GM18907 (cell line): ENCODE data around the gene NTN1.

Experiments used
- ATAC-seq: cut with Tn5 transposase; IDR thresholded peaks from one replicate; pipeline ENCODE4 v1.9.1; 2021; ENCODE audit warnings: mild to moderate bottlenecking, moderate library complexity; ENCODE audit not compliant: unreplicated experiment

NTN1 gene

DNA sequence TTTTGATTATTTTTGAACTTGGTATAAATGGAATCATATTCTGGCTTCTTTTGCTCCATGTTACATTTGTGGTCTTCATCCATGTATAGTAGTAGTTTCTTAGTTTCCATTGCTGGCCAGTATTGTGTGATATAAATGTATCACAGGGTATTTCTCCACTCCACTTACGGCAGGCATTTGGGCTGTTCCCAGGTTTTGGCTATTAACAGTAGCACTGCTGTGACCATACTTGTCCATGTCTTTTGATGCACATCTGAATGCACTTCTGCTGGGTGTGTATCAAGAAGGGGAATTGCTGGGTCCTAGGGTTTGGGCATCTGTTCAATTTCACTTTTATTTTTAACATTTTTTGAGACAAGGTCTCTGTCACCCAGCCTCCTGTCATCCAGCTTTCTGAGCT is 13.9 kb downstream of the NTN1 start:
- no peak for ATAC-seq

DNA sequence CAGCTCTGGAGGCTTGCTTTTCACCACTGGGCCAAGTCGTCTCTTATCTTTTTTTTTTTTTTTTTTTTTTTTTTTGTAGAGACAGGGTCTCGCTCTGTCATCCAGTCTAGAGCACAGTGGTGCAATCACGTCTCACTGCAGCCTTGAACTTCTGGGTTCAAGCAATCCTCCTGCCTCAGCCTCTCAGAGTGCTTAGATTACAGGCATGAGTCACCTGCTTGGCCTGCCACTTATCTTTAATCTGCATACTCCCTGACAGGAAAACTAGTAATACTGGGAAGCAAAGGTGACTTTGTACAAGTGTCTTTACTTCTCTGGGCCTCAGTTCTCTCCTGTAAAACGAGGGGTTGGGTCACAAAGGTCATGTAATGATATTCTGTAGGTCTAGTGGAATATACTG is 15.0 kb downstream of the NTN1 start:
- no peak for ATAC-seq

DNA sequence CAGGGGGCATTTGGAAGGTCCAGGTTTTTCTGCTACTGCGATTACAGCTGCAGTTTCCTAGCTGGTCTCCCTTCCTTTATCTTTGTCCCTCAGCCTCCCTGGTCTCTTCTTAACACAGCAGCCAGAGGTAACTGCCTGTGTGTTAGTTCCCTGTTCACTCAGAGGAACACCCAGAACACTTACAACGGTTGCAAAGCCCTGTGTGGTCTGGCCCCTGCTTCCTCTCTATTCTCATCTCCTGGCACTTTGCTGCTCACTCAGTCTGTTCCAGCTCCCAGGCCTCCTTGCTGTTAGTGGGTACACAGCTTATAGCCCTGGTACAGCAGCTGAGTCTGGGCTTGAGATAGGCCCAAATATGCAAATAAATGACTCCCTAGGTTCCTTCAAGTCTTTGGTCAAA is 16.4 kb downstream of the NTN1 start:
- ATAC-seq: no peak

DNA sequence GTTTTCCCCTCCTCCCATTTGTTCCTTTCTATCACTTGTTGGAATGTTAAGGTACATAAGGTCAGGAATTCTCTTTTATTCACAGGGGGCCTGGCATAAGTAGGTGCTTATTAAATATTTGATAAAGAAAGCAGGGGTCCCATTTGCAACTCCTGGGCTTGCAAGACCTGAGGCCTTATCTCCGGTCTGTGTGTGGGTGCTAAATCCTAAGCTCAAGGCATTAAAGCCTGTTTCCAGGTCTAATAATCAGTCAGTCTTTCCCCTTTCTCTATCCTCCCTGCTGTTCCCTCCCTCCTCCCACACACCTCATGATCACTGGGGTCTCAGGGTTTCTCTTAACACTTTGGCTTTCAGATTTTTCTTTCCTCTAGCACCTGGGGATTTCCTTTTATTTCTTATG is 17.1 kb downstream of the NTN1 start:
- no peak for ATAC-seq

DNA sequence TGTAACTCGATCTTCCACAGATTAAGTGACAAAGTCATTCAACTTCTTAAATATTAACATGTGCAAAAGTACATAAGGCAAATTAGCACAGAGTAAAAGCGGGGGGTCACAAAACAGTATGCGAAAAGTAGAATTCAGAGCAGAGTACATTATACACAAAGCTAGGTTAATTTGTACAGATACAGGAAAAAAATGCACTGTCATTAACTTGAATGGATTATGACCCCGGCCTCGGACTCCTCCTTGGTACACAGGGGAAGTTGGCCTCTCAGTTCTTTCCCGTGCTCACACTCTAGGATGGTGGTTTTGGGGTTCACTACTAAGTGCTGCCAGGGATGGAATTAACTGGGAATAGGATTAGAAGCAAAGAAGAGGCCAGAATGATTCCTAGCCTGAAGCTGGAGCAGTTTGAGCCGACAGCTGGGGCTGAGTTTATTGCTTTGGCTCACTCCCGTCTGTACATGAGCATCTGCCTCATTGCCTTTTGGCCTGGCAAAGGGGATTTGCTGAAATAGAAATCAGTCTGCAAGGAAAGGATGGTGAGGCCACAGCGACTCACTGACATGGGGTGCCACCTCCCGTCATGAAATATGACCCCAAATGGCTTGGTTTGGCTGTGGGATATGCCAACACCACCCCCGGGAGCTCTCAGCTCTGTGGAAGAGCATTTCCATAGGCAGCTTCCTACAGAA is 23.6 kb downstream of the NTN1 start:
- ATAC-seq: no peak

DNA sequence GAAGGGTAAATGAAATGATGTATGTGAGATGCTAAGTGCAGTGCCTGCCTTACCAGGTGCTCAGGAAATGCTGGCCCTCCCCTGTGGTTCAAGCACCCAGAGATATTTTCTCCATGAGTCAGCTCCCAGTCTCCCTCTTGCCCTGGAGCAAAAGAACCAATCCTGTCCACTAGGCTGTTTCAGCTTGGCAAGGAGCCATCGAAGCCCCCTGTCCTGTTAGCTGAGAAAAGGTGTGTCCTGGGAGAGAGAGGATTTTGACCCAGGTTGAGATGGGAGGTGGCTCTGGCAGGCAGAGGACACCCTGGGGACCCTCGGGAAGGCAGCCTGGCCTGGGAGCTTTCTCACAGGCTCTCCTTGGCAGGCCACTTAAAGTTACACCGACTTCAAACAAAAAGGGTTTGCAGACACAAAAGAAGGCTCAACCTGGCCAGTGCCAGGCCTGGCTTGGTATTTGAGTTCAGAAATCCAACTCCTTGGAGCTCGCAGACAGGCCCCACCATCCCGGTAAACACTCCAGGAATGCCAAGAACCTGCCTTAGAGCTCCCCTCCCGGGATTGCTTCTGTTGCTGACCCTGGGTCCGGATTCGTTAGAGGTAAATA is 29.6 kb downstream of the NTN1 start:
- no peak for ATAC-seq

DNA sequence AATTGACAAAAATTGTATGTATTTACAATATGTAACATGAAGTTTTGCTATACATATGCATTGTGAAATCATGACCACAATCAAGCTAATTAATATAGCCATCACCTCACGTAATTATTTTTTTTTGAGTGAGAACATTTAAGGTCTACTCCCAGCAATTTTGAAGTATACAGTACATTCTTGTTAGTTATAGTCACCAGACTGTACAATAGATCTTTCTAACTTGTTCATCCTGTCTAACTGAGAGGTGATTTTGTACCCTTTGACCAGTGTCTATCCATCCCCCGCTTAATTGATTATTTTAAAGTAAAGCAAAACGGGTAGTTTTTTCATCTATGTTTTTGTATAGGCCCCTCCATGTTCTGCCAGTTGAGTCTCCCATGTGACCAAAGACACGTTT is 30.3 kb downstream of the NTN1 start:
- no peak for ATAC-seq

DNA sequence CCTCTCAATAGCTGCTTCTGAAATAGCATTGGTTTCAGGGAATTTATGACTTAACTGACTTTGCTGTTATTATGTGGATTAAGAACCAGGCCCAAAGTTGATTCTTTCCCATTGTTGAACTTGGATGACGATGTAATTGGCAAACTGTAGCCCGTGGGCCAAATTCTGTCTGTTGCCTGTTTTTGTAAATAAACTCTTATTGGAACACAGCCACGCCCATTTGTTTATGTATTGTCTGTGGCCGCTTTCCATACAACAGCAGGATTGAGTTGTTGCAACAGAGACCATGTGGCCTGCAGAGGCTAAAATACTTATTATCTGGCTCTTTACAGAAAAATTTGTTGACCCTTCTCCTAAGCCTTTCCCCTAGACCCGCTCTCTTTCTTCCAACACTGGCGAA is 31.6 kb downstream of the NTN1 start:
- no peak for ATAC-seq

DNA sequence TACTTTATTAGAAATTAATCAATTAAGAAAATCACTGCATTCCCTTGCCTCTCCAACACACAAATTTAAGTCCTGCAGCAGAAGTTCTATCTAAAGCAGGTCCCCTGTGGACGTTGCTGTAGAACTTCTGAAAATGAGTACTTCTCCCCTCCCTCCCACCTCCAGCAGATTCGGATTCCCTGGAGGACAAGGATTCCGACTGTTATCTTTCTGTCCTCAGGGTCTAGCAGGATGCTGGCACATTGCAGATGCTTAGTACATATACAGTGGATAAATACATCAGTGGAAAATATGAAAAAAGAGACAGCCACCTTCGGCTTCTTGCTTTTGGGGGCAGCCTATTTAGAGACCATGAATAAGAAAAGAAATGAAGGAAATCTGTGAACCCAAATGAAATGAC is 32.1 kb downstream of the NTN1 start:
- no peak for ATAC-seq

DNA sequence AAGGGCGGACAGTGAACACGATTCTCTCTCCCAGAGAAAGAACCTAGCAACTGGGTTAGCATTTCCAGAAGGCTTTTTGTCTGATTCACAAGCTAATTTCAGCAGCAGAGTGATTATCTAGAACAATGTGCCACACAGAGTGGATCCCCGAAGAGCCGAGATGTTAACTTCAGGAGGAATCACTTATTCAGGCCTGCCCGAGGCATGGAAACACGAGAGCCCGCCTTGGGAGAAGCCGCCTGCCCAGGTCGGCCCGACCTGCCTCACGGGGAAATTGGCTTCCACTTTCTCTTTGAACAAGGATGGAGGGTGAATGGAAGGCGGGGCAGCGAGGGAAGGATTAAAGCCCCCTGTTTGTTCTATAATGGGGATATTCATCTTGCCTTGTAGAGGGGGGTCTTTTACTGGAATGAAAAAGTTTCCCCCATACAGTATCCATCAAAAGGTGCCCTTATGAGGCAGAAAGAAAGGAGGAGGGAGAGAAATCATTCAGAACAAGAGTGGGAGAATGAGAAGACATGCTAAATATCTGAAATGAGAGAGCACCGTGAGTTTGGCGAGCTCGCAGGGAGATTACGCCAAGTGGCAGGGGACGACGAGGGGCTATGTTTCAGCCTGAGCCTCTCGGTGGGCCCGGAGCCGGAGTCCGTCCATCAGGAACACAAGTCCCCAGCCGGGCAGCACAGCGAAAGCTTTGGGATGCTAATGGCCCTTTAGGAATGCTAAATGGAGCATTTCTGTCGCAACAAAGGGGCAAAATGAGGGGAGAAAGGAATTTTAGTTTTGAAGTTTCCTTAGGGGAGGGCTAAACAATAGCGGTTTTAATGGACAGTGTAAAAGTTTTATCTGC is 33.0 kb downstream of the NTN1 start:
- no peak for ATAC-seq

DNA sequence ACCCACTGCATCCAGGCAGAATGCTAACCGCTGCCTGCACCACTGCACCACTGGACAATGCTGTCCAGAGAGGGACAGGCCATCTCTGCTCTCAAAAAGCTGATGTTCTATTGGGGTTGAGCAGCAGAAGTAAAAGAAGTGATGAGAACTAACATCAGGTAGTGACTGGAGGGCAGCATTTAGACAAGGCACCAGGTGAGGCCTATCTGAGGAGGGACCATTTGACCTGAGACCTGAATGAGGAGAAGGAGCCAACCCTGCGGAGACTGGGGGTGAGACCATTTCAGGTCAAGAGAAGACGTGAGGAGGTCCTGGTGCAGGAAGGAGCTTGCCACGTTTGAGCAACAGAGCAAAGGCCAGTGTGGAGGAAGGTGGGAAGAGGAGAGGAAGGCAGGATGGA is 34.0 kb downstream of the NTN1 start:
- ATAC-seq: no peak

DNA sequence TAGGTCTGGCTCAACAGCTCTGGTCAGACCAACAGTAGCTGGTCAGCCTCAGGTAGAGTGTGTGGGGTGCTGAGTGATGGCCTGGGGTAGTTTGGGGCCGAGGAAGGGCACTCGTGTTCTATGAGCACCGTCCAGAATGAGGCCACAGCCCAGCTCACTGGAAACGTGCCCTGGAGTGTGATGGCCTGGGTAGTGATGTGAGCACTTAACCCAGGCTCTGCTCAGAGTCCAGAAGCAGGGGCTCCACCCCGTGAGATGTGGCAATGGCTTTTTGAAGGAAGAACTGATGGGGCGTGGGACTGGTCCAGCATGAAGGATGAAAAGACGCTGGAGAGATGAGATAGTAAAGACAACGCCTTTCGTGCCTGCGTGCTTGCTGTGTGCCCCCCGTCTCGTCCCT is 35.3 kb downstream of the NTN1 start:
- ATAC-seq: no peak

DNA sequence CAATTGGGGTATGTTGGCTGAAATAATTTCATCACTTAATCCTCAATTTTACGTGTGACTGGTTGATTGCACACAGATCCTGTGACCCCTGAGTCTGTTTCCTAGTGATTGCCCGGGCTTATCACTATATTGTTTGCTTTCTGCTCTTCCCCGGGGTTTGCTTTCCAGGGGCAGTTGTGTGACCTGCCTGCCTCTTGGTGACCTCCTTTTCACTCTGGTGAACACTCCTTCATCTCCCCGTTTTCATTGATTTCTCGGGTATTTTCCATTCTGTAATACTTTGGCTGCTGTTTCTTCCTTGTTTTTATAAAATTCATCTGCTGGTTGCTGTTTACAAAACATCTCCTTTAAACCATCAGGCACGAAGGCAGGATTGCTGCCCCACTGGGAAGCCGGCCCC is 36.0 kb downstream of the NTN1 start:
- ATAC-seq: no peak

DNA sequence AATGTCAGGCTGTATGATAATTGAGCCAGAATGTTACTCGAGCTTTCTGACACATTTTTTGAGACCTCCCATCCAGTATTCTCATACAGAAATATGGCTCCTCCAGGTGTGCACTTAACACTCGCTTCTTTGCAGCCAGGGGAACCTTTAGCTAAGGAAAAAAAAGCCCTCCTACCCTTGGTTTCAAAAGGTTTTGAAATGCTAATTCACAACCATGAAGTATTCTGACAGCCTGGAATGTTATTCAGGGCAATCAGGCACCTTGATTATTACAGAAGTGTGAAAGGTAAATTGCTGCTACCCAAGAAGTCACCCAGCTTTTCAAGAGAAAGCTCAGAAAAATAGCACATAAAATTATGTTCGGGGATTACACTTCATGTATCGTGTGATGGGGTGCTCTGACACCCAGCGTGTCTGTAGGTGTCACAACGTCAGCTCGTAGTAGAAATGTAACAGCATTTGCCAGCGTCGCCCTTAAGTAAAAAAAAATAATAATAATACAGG is 41.1 kb downstream of the NTN1 start:
- ATAC-seq: no peak

DNA sequence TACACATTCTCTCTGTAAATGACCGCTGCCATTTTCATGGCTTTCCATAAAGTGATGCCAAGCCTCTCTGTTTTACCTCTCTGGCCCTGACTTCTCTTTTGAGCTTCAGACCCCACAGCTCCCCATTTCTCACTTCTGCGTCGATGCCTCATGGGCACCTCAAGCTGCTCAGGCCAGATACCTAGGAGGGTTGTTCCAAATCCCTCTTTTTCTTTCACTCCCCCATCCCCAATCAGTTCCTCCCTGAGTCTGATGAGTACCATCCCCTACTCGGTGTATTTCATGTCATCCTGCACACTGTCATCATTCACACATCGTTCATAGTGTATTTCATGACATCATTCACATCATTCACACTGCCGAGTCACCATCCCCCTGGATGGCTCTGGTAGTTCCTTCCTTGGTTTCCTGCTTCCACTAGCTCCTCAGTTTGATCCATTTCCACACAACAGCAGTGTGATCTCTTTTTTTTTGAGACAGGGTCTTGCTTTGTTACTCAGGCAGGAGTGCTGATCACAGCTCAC is 43.1 kb downstream of the NTN1 start:
- no peak for ATAC-seq

DNA sequence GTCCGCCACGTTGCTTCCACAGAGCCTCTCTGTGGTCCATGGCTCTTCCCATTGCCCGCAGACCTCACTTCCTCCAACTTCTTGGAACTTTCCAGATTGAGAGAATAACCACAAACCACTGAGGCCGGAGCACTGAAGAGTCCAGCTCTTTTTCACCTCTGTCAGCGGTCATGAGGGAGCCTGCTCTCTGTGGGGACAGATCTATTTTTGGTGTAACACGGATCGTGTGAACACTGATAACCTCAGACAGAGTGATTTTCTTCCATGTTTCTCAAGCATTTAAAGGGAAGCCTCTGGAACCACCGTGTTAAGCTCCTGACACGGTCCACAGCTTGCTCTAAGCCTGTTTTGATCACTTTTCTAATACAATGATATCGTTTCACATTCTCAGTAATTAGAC is 49.7 kb downstream of the NTN1 start:
- no peak for ATAC-seq

DNA sequence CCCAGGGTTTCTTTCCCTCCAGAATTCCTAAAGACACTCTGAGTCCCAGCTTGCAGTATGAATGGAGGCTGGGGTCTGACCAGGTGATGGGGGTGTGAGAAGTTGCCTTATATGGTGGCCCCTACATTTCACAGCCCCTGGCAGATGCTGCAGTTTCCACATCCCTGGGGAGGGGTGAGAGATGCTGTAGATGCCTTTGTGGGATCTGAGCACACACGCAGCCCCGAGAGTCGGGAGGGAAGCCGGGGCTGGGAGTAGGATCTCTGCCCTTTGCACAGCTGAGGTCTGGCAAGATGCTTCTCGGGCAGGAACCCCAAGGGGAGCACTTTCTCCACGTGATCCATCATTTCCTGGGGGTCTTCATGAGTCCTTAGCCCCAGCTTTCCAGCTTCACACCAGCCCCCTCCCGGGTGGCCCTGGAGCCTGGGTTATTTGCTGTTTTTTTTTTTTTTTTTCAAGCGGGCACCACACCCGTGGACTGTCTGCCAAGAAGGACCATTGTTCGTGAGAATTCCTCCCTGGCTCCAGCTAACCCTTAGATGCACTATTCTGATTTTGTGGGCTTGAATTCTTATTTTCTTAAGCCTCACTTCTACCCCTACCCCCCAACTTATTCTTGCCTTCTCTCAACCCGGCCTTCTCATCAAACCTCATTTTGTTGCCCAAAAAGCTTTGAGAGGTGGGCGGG is 50.6 kb downstream of the NTN1 start:
- ATAC-seq: no peak

DNA sequence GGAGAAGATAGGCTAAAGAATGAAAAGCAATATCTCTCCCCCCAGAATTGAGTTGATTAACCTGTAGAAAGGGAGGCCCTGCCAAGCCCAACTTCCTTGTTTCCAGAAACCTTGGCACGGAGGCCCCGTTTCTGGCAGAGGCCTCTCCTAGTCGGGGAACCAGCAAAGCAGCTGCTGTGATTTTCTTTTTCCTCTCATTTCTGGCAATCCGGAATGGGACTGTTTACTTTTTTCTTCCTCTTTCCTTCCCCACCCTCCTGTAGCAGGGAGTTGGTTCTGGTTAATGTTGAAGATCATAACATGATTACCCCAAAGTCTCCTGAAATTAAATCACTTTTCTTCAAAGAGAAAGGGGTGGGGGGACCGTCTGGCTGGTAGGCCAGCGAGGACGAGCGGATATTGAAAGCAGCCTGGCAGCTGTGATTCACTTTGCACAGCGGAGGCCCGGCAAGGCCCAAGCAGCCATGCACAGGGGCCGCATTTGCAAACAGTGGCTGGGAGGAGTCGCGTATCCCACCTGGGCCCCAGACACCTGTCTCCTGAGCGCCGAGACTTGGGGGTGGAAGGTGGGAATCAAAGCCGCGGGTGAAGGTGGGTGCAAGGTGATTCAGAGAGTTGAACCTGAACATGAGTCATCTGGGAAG is 51.5 kb downstream of the NTN1 start:
- ATAC-seq: no peak

DNA sequence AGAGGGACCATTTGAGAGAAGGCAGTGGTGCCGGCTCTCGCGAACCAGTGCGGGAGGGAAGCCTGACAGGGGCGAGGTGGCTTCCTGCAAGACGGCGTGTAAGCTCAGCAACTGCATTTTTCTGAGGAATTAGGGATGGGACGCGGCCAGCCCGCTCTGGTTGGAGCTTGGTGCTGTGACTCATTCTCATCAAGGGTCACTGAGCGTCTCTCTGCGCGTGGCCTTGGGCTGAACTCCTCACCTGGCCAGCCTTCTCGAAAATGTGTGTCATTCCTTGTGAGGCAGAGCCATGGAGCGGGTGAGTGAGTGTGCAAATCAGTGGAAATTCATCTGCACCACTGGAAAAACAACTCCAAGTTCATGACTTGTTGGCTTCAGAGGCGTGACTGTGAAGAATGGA is 52.8 kb downstream of the NTN1 start:
- no peak for ATAC-seq

DNA sequence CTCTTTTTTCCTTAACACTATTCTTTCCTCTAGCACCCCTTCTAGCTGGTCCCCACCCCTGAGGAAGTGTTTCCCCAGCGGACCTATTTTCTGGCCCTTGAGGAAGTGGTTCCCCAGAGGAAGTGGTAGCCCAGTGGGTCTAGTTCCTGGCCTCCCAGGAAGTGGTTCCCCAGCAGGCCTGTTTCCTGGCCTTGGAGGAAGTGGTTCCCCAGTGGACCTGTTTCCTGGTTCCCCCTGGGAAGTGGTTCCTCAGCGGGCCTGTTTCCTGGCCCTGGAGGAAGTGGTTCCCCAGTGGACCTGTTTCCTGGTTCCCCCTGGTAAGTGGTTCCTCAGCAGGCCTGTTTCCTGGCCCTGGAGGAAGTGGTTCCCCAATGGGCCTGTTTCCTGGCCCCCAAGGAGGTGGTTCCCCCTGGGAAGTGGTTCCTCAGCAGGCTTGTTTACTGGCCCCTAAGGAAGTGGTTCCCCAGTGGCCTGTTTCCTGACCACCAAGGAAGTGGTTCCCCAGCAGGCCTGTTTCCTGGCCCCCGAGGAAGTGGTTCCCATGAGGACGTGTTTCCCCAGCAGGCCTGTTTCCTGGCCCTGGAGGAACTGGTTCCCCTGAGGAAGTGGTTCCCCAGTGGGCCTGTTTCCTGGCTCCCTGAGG is 58.3 kb downstream of the NTN1 start:
- ATAC-seq: no peak
